Hepatocyte (in vitro differentiated cells): Measurements from ENCODE around the gene MAP3K6. TPM values are rescaled to one million over a fixed set of nuclear protein-coding genes. Genes with fewer than 3 reads are reported as not detected.

Source experiments
- DNase-seq: peaks from one replicate; pipeline ENCODE4 v3.0.0-alpha.2; 2016; ENCODE audit warnings: low spot score
- H2AFZ ChIP-seq: fragments of 200-600 bp; sonication (generic); 2 replicates; pipeline ENCODE4 v1.6.0; 2016; ENCODE audit warnings: antibody characterized with exemption, mild to moderate bottlenecking
- H3K27ac ChIP-seq: fragments of 200-600 bp; sonication (generic); 2 replicates; pipeline ENCODE4 v1.5.1; 2016; ENCODE audit warnings: mild to moderate bottlenecking
- H3K27me3 ChIP-seq: fragments of 200-600 bp; sonication (generic); 2 replicates; pipeline ENCODE4 v1.6.1; 2016
- H3K36me3 ChIP-seq: fragments of 200-600 bp; sonication (generic); replicated peaks from 2 replicates; pipeline ENCODE4 v1.5.1; 2016; ENCODE audit warnings: low read depth; ENCODE audit not compliant: insufficient read depth
- H3K4me1 ChIP-seq: fragments of 200-600 bp; sonication (generic); 2 replicates; pipeline ENCODE4 v1.5.1; 2016; ENCODE audit warnings: mild to moderate bottlenecking, moderate library complexity; ENCODE audit not compliant: insufficient read depth
- H3K4me2 ChIP-seq: fragments of 200-600 bp; sonication (generic); 2 replicates; pipeline ENCODE4 v1.6.0; 2016
- H3K4me3 ChIP-seq: fragments of 200-600 bp; sonication (generic); 2 replicates; pipeline ENCODE4 v1.5.1; 2016; ENCODE audit warnings: mild to moderate bottlenecking
- H3K79me2 ChIP-seq: fragments of 200-600 bp; sonication (generic); 2 replicates; pipeline ENCODE4 v1.6.0; 2017; ENCODE audit warnings: mild to moderate bottlenecking
- H3K9me2 ChIP-seq: fragments of 200-600 bp; sonication (generic); replicated peaks from 2 replicates; pipeline ENCODE4 v1.6.0; 2017; ENCODE audit warnings: mild to moderate bottlenecking; ENCODE audit not compliant: insufficient read depth
- H3K9me3 ChIP-seq: fragments of 200-600 bp; sonication (generic); 2 replicates; pipeline ENCODE4 v1.5.1; 2016; ENCODE audit warnings: low read depth, mild to moderate bottlenecking
- H4K20me1 ChIP-seq: fragments of 200-600 bp; sonication (generic); 2 replicates; pipeline ENCODE4 v1.6.0; 2016; ENCODE audit warnings: mild to moderate bottlenecking; ENCODE audit not compliant: insufficient read depth, poor library complexity, severe bottlenecking
- CTCF ChIP-seq: fragments of 200-600 bp; sonication (generic); IDR thresholded peaks from 2 replicates; pipeline ENCODE4 v1.5.1; 2016; ENCODE audit warnings: antibody characterized with exemption, mild to moderate bottlenecking; ENCODE audit not compliant: poor library complexity
- EZH2 ChIP-seq: fragments of 200-600 bp; sonication (generic); IDR thresholded peaks from 2 replicates; pipeline ENCODE4 v1.6.1; 2016; ENCODE audit warnings: antibody characterized with exemption, mild to moderate bottlenecking, borderline replicate concordance
- EZH2phosphoT487 ChIP-seq: fragments of 200-600 bp; sonication (generic); IDR thresholded peaks from one replicate; pipeline ENCODE4 v1.6.1; 2018; ENCODE audit warnings: antibody characterized with exemption, mild to moderate bottlenecking, low read depth, moderate library complexity; ENCODE audit not compliant: unreplicated experiment, severe bottlenecking
- WGBS: methylation state at CpG from one replicate; pipeline ENCODE4 v1.1.6; 2016; ENCODE audit warnings: low lambda C conversion rate; ENCODE audit errors: missing lambda C conversion rate; 5-methylcytosine and 5-hydroxymethylcytosine counted together
- polyA plus RNA-seq: library from polyadenylated mRNA; unstranded; fragments of >200 nt; fragmentation: Nextera tagmentation; extraction: Ambion mirVana; gene quantifications from 2 replicates; pipeline ENCODE4 v1.2.1, GENCODE V29; 2016
- total RNA-seq: library from RNA; depleted of rRNA; stranded (reverse); fragments of >200 nt; gene quantifications from 2 replicates; pipeline ENCODE4 v1.2.3, GENCODE V29; 2014

The MAP3K6 gene
- total and polyA plus RNA-seq, 2 experiments from 2014 or later = 6.3 to 20.4 TPM

GRCh38 chr1:27364696-27365371, 1.9 kb downstream of the MAP3K6 start:
- Histone ChIP-seq H3K36me3 (no peaks in the 10 kb centered on the region), H3K4me3 (no peak overlapping the region), H3K27ac (peak overlapping the region; percentile 90), H3K4me2 (peak overlapping the region; percentile 98), H3K27me3 (no peaks in the 10 kb centered on the region), H3K9me3 (no peaks in the 10 kb centered on the region), H3K4me1 (peaks cover 7% of the 10 kb centered on the region), H4K20me1 (no peaks in the 10 kb centered on the region), H2AFZ (peak overlapping the region; percentile 27), H3K9me2 (no peaks in the 10 kb centered on the region), H3K79me2 (no peaks in the 10 kb centered on the region)
- DNase-seq = no peak
- 83% methylated on average over 11 of the region's 11 CpGs for WGBS
- TF ChIP-seq CTCF = no peak
- TF ChIP-seq EZH2 = no peak
- no peak for TF ChIP-seq EZH2phosphoT487

GRCh38 chr1:27363766-27364695, 2.7 kb downstream of the MAP3K6 start:
- no peak overlapping the region for H3K4me2 ChIP-seq
- DNase-seq = no peak
- no peak overlapping the region for H3K27ac ChIP-seq
- H3K9me2 ChIP-seq = no peaks in the 10 kb centered on the region
- no peaks in the 10 kb centered on the region for H3K27me3 ChIP-seq
- TF ChIP-seq EZH2phosphoT487 (no peak), EZH2 (no peak), CTCF (no peak)
- H2AFZ ChIP-seq = no peak overlapping the region
- no peaks in the 10 kb centered on the region for H4K20me1 ChIP-seq
- H3K4me3 ChIP-seq = no peak overlapping the region
- H3K79me2 ChIP-seq = no peaks in the 10 kb centered on the region
- no peaks in the 10 kb centered on the region for H3K9me3 ChIP-seq
- no peaks in the 10 kb centered on the region for H3K36me3 ChIP-seq
- 85% methylated on average over 22 of the region's 26 CpGs for WGBS
- H3K4me1 ChIP-seq = peaks cover 7% of the 10 kb centered on the region

GRCh38 chr1:27361553-27361952, 5.2 kb downstream of the MAP3K6 start:
- Histone ChIP-seq H4K20me1 (no peaks in the 10 kb centered on the region), H3K9me3 (no peaks in the 10 kb centered on the region), H3K4me2 (no peak overlapping the region), H3K79me2 (no peaks in the 10 kb centered on the region), H3K27ac (no peak overlapping the region), H3K4me1 (no peaks in the 10 kb centered on the region), H3K9me2 (no peaks in the 10 kb centered on the region), H3K27me3 (no peaks in the 10 kb centered on the region), H2AFZ (no peak overlapping the region), H3K4me3 (no peak overlapping the region), H3K36me3 (no peaks in the 10 kb centered on the region)
- TF ChIP-seq EZH2phosphoT487 (no peak), EZH2 (no peak), CTCF (no peak)
- WGBS = 96% methylated on average over 8 of the region's 8 CpGs
- no peak for DNase-seq
